Stomach (tissue), 9 donors: Measurements from ENCODE around the gene KRTAP13-1. TPM values are rescaled to one million over a fixed set of nuclear protein-coding genes. Genes with fewer than 3 reads are reported as not detected.

Experiments used
- DNase-seq, 2 donors: peaks; one replicate each; pipeline versions ENCODE4 v3.0.0 to v3.0.0-alpha.2; 2013 to 2019
- H3K27ac ChIP-seq, 5 donors: fragments of 200-600 bp in 4 of 5; sonication (generic) in 4 of 5; one replicate each; pipeline ENCODE4 v1.5.1; 2013 to 2019; ENCODE audit warnings: mild to moderate bottlenecking in 1 of 5, moderate library complexity in 1 of 5
- H3K27me3 ChIP-seq, 3 donors: fragments of 200-600 bp; sonication (generic); one replicate each; pipeline ENCODE4 v1.5.1; 2017 to 2019; ENCODE audit warnings: mixed run types in 1 of 3
- H3K36me3 ChIP-seq, 4 donors: fragments of 200-600 bp; sonication (generic); 1 replicate in 3 of 4; 2 replicates in 1 of 4; pipeline ENCODE4 v1.5.1; 2016 to 2019
- H3K4me1 ChIP-seq, 4 donors: fragments of 200-600 bp; sonication (generic); one replicate each; pipeline ENCODE4 v1.5.1; 2016 to 2019
- H3K4me3 ChIP-seq, 4 donors: fragments of 200-600 bp; sonication (generic) in 3 of 4; one replicate each; pipeline ENCODE4 v1.5.1; 2016 to 2019; ENCODE audit warnings: mild to moderate bottlenecking in 1 of 4
- H3K9me3 ChIP-seq, 4 donors: fragments of 200-600 bp; sonication (generic); one replicate each; pipeline ENCODE4 v1.5.1; 2016 to 2019
- CTCF ChIP-seq, 7 experiments: fragments of 450-650 bp in 4 of 7; fragments of 200-600 bp in 3 of 7; sonication (generic) in 3 of 7; IDR thresholded peaks; one replicate each; pipeline ENCODE4 v1.5.1; 2016 to 2019; ENCODE audit warnings: antibody characterized with exemption in 7 of 7, control low read depth in 2 of 7, mild to moderate bottlenecking in 1 of 7
- EP300 ChIP-seq: sonication (generic); formaldehyde crosslinking; IDR thresholded peaks from one replicate; pipeline ENCODE4 v1.6.1; 2017; ENCODE audit warnings: antibody characterized with exemption
- POLR2A ChIP-seq, 4 donors: fragments of 450-650 bp; IDR thresholded peaks; one replicate each; pipeline ENCODE4 v1.6.1; 2016; ENCODE audit warnings: antibody characterized with exemption in 4 of 4, control low read depth in 2 of 4, mild to moderate bottlenecking in 1 of 4, moderate library complexity in 1 of 4
- POLR2AphosphoS5 ChIP-seq, 3 donors: sonication (generic); formaldehyde crosslinking; IDR thresholded peaks; one replicate each; pipeline ENCODE4 v1.6.1; 2016; ENCODE audit warnings: antibody characterized with exemption in 3 of 3
- WGBS, 5 donors: extraction: QIAGEN DNeasy Blood & Tissue Kit in 3 of 5; methylation state at CpG; one replicate each; pipeline versions ENCODE4 v1.1.5 to v1.1.7; 2013 to 2018; 5-methylcytosine and 5-hydroxymethylcytosine counted together
- intact Hi-C: fragments of 100-400 bp; cut with DNase I; formaldehyde crosslinking; loops from one replicate; pipeline ENCODE4 v1.15.1; 2023; ENCODE audit warnings: low total_unique reads
- polyA plus RNA-seq, 3 donors: library from polyadenylated mRNA; stranded (reverse); fragments of 200-250 nt; gene quantifications; one replicate each; pipeline ENCODE4 v1.2.3, GENCODE V29; 2013
- total RNA-seq, 5 donors: library from RNA; depleted of rRNA; stranded (reverse); fragments of >200 nt; gene quantifications; one replicate each; pipeline versions ENCODE4 v1.1.0 to v1.2.3, GENCODE V29; 2014 to 2016
- donor health status: healthy with polysubstance abuse.
- donor health status: Bipolar disorder and iron deficiency.
- donor health status: healthy.

KRTAP13-1 gene
- total and polyA plus RNA-seq, 8 donors = not detected

GRCh38 chr21:30354308-30355005 is 41.4 kb upstream of the KRTAP13-1 start:
- Histone ChIP-seq H3K9me3 (no peaks in the 10 kb centered on the region), H3K4me1 (no peaks in the 10 kb centered on the region), H3K27ac (no peak overlapping the region), H3K4me3 (no peak overlapping the region), H3K27me3 (no peaks in the 10 kb centered on the region), H3K36me3 (no peaks in the 10 kb centered on the region)
- TF ChIP-seq POLR2A (IDR thresholded peaks at IDR 0.05) (no peak), CTCF (IDR thresholded peaks at IDR 0.05) (no peak)
- WGBS, 5 donors = 74 to 87% (median 82%) methylated on average over 1 of the region's 1 CpG
- DNase-seq = no peak
- intact Hi-C loops = no loop called here

GRCh38 chr21:30355906-30356305 is 39.9 kb upstream of the KRTAP13-1 start:
- no peaks in the 10 kb centered on the region for H3K4me1 ChIP-seq
- 43 to 53% (median 51%) methylated on average over 3 of the region's 3 CpGs for WGBS, 5 donors
- DNase-seq = no peak
- no peaks in the 10 kb centered on the region for H3K9me3 ChIP-seq
- intact Hi-C loops = no loop called here
- TF ChIP-seq POLR2AphosphoS5 (IDR thresholded peaks at IDR 0.05) (no peak), EP300 (no peak), CTCF (IDR thresholded peaks at IDR 0.05) (no peak), POLR2A (IDR thresholded peaks at IDR 0.05) (no peak)
- H3K36me3 ChIP-seq = no peaks in the 10 kb centered on the region
- no peak overlapping the region for H3K4me3 ChIP-seq
- H3K27ac ChIP-seq = no peak overlapping the region
- no peaks in the 10 kb centered on the region for H3K27me3 ChIP-seq

- 74 to 85% (median 80%) methylated on average over 5 of the region's 5 CpGs for WGBS, 5 donors
- H3K4me3 ChIP-seq = no peak within 1 kb of the TSS
- intact Hi-C loops = no loop called here
- H3K9me3 ChIP-seq = no peaks in the 10 kb centered on the region
- no peak within 1 kb of the TSS for H3K27ac ChIP-seq
- no peak for DNase-seq
- no peaks in the 10 kb centered on the region for H3K27me3 ChIP-seq
- TF ChIP-seq EP300 = no peak
- no peak for TF ChIP-seq CTCF (IDR thresholded peaks at IDR 0.05)
- no peak for TF ChIP-seq POLR2A (IDR thresholded peaks at IDR 0.05)
- no peak for TF ChIP-seq POLR2AphosphoS5 (IDR thresholded peaks at IDR 0.05)
- H3K36me3 ChIP-seq = no peaks in the 10 kb centered on the region
- H3K4me1 ChIP-seq = no peaks in the 10 kb centered on the region
These were observed 23.6 kb upstream of the KRTAP13-1 start, which contains the start of gene KRTAP13-2 for GRCh38 chr21:30372139-30372770. TSS of gene KRTAP13-2 (minus strand) at chr21:30372271. CDS start at chr21:30372213, 58 bp downstream.

GRCh38 chr21:30382201-30382600 is 13.6 kb upstream of the KRTAP13-1 start:
- intact Hi-C loops = no loop called here

More at GRCh38 chr21:30382201-30382600, 13.6 kb upstream of the KRTAP13-1 start:
- TF ChIP-seq CTCF (IDR thresholded peaks at IDR 0.05) (no peak), EP300 (no peak), POLR2AphosphoS5 (IDR thresholded peaks at IDR 0.05) (no peak), POLR2A (IDR thresholded peaks at IDR 0.05) (no peak)
- no peaks in the 10 kb centered on the region for H3K4me1 ChIP-seq
- peaks cover 0 to 4% (median 0%) of the 10 kb centered on the region in 4 donors for H3K9me3 ChIP-seq
- DNase-seq = no peak
- H3K27ac ChIP-seq = no peak overlapping the region
- H3K36me3 ChIP-seq = no peaks in the 10 kb centered on the region
- H3K4me3 ChIP-seq = no peak overlapping the region
- WGBS, 5 donors = 29 to 44% (median 35%) methylated on average over 1 of the region's 1 CpG
- H3K27me3 ChIP-seq = no peaks in the 10 kb centered on the region
